ENCODE results near the gene CMTR1. TPM values are rescaled to one million over a fixed set of nuclear protein-coding genes. Genes with fewer than 3 reads are reported as not detected.

CMTR1 gene
- total and polyA plus RNA-seq, 4 donors = 4.7 to 25.5 (median 18.8) TPM

DNA sequence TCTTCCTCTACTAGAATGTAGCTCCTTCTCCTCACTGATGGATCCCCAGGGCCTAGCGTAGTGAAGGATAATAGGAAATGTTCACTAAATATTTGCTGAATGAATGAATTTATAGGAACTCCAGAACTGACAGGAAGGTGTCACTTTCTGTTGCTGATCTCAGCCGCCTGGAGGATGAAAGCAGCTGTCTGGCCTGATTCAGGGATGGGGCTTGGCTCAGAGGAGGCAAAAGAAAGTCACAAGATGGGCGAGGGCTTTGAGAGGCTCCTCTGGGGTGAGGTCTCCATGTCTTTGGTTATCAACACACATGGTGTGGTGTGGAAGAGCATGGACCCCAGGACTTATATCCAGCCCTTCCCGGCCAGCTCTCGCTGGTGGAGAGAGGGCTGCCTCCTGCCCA, 78.2 kb downstream of the CMTR1 start:
- no peak for DNase-seq (ENCODE audit: low spot score)
- no peaks in the 10 kb centered on the region for H3K27me3 ChIP-seq (ENCODE audit: control insufficient read depth in 4 of 4, insufficient read depth in 4 of 4, low read length in 3 of 4)

More for the DNA sequence above, 78.2 kb downstream of the CMTR1 start:
- Histone ChIP-seq H3K9me3 (ENCODE audit: control insufficient read depth in 4 of 4, low read length in 3 of 4) (no peaks in the 10 kb centered on the region), H3K9ac (ENCODE audit: low read depth in 1 of 2, low read length in 2 of 2) (no peak overlapping the region), H3K36me3 (ENCODE audit: control insufficient read depth in 4 of 4, insufficient read depth in 3 of 4, low read depth in 1 of 4, low read length in 3 of 4) (no peaks in the 10 kb centered on the region), H3K4me3 (ENCODE audit: low read depth in 1 of 3, low read length in 3 of 3) (no peak overlapping the region), H3K4me1 (ENCODE audit: control insufficient read depth in 4 of 4, insufficient read depth in 4 of 4, low read length in 3 of 4) (peaks cover 7 to 11% (median 9%) of the 10 kb centered on the region in 4 donors), H3K27ac (ENCODE audit: low read depth in 1 of 2, low read length in 2 of 2) (no peak overlapping the region)
- WGBS = 97% methylated on average over 5 of the region's 5 CpGs
- TF ChIP-seq GABPA (IDR thresholded peaks at IDR 0.05 in 1 of 2, conservative IDR thresholded peaks at IDR 0.05 in 1 of 2) (no peak), FOXA1 (IDR thresholded peaks at IDR 0.05) (no peak), YY1 (IDR thresholded peaks at IDR 0.05) (no peak), FOXA2 (IDR thresholded peaks at IDR 0.05) (no peak), NR2F2 (IDR thresholded peaks at IDR 0.05) (no peak), SP1 (IDR thresholded peaks at IDR 0.05) (no peak), RXRA (IDR thresholded peaks at IDR 0.05) (no peak), JUND (IDR thresholded peaks at IDR 0.05) (no peak), HNF4G (IDR thresholded peaks at IDR 0.05) (no peak), RAD21 (IDR thresholded peaks at IDR 0.05) (no peak), HNF4A (conservative IDR thresholded peaks at IDR 0.05) (no peak), TAF1 (conservative IDR thresholded peaks at IDR 0.05) (no peak), EGR1 (IDR thresholded peaks at IDR 0.05; ENCODE audit: low read depth in 2 of 2) (no peak)
- TF ChIP-seq, protein P1, sequence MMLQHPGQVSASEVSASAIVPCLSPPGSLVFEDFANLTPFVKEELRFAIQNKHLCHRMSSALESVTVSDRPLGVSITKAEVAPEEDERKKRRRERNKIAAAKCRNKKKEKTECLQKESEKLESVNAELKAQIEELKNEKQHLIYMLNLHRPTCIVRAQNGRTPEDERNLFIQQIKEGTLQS (IDR thresholded peaks at IDR 0.05) = no peak
- TF ChIP-seq, protein P2, sequence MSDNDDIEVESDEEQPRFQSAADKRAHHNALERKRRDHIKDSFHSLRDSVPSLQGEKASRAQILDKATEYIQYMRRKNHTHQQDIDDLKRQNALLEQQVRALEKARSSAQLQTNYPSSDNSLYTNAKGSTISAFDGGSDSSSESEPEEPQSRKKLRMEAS (IDR thresholded peaks at IDR 0.05) = no peak
- TF ChIP-seq, protein P3, sequence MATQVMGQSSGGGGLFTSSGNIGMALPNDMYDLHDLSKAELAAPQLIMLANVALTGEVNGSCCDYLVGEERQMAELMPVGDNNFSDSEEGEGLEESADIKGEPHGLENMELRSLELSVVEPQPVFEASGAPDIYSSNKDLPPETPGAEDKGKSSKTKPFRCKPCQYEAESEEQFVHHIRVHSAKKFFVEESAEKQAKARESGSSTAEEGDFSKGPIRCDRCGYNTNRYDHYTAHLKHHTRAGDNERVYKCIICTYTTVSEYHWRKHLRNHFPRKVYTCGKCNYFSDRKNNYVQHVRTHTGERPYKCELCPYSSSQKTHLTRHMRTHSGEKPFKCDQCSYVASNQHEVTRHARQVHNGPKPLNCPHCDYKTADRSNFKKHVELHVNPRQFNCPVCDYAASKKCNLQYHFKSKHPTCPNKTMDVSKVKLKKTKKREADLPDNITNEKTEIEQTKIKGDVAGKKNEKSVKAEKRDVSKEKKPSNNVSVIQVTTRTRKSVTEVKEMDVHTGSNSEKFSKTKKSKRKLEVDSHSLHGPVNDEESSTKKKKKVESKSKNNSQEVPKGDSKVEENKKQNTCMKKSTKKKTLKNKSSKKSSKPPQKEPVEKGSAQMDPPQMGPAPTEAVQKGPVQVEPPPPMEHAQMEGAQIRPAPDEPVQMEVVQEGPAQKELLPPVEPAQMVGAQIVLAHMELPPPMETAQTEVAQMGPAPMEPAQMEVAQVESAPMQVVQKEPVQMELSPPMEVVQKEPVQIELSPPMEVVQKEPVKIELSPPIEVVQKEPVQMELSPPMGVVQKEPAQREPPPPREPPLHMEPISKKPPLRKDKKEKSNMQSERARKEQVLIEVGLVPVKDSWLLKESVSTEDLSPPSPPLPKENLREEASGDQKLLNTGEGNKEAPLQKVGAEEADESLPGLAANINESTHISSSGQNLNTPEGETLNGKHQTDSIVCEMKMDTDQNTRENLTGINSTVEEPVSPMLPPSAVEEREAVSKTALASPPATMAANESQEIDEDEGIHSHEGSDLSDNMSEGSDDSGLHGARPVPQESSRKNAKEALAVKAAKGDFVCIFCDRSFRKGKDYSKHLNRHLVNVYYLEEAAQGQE (IDR thresholded peaks at IDR 0.05) = no peak
- TF ChIP-seq, protein P4, sequence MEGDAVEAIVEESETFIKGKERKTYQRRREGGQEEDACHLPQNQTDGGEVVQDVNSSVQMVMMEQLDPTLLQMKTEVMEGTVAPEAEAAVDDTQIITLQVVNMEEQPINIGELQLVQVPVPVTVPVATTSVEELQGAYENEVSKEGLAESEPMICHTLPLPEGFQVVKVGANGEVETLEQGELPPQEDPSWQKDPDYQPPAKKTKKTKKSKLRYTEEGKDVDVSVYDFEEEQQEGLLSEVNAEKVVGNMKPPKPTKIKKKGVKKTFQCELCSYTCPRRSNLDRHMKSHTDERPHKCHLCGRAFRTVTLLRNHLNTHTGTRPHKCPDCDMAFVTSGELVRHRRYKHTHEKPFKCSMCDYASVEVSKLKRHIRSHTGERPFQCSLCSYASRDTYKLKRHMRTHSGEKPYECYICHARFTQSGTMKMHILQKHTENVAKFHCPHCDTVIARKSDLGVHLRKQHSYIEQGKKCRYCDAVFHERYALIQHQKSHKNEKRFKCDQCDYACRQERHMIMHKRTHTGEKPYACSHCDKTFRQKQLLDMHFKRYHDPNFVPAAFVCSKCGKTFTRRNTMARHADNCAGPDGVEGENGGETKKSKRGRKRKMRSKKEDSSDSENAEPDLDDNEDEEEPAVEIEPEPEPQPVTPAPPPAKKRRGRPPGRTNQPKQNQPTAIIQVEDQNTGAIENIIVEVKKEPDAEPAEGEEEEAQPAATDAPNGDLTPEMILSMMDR (IDR thresholded peaks at IDR 0.05; ENCODE audit: low read depth, low read length, missing input control) = no peak
- TF ChIP-seq, protein P5, sequence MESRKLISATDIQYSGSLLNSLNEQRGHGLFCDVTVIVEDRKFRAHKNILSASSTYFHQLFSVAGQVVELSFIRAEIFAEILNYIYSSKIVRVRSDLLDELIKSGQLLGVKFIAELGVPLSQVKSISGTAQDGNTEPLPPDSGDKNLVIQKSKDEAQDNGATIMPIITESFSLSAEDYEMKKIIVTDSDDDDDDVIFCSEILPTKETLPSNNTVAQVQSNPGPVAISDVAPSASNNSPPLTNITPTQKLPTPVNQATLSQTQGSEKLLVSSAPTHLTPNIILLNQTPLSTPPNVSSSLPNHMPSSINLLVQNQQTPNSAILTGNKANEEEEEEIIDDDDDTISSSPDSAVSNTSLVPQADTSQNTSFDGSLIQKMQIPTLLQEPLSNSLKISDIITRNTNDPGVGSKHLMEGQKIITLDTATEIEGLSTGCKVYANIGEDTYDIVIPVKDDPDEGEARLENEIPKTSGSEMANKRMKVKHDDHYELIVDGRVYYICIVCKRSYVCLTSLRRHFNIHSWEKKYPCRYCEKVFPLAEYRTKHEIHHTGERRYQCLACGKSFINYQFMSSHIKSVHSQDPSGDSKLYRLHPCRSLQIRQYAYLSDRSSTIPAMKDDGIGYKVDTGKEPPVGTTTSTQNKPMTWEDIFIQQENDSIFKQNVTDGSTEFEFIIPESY (IDR thresholded peaks at IDR 0.05) = no peak
